MM.1S (cell line): ENCODE measurements around the gene AUH.

ENCODE experiments used
- CTCF ChIP-seq: fragments of 300-600 bp; sonication (generic); IDR thresholded peaks from 2 replicates; pipeline ENCODE4 v1.5.1; 2016; ENCODE audit warnings: antibody characterized with exemption, low read length, mixed read lengths
- EZH2 ChIP-seq: fragments of 300-600 bp; sonication (generic); optimal IDR thresholded peaks from 2 replicates; pipeline ENCODE3; 2017; ENCODE audit warnings: low read depth, mild to moderate bottlenecking, antibody characterized with exemption, low read length, mixed read lengths
- EZH2phosphoT487 ChIP-seq: fragments of 300-600 bp; sonication (generic); IDR thresholded peaks from 2 replicates; pipeline ENCODE4 v1.6.1; 2018; ENCODE audit warnings: antibody characterized with exemption, low read length

- TF ChIP-seq EZH2 (no peak), CTCF (no peak), EZH2phosphoT487 (no peak)
Measured at GRCh38 chr9:91248707-91249106, 113.0 kb downstream of the AUH start.
